Smooth muscle cell of the brain vasculature (primary cell): Measurements from ENCODE around the gene CDK5R2.

ENCODE experiments used
- DNase-seq: peaks from one replicate; pipeline ENCODE4 v3.0.0-alpha.2; 2012; ENCODE audit warnings: low read depth, low spot score

The CDK5R2 gene

GRCh38 chr2:218988164-218988563, 28.7 kb downstream of the CDK5R2 start:
- DNase-seq, result no peak

GRCh38 chr2:218988650-218989049, 29.2 kb downstream of the CDK5R2 start:
- DNase-seq, result no peak

GRCh38 chr2:218990052-218990451, 30.6 kb downstream of the CDK5R2 start:
- no peak for DNase-seq

- DNase-seq, result no peak
These were observed 31.1 kb downstream of the CDK5R2 start for GRCh38 chr2:218990612-218991011.

- DNase-seq, result no peak
These were observed 32.3 kb downstream of the CDK5R2 start for GRCh38 chr2:218991674-218992168.

- no peak for DNase-seq
These were observed 32.7 kb downstream of the CDK5R2 start for GRCh38 chr2:218992196-218992595.

- no peak for DNase-seq
These were observed 33.4 kb downstream of the CDK5R2 start for GRCh38 chr2:218992703-218993344.

GRCh38 chr2:218993345-218994315, 34.2 kb downstream of the CDK5R2 start, which contains the start of gene CRYBA2:
TSS of gene CRYBA2 (minus strand) at chr2:218993422. CDS start at chr2:218993176, 246 bp downstream.
- no peak for DNase-seq

- no peak for DNase-seq
These were observed 36.1 kb downstream of the CDK5R2 start for GRCh38 chr2:218995561-218995960.

- peak; percentile 2 for DNase-seq
These were observed 36.7 kb downstream of the CDK5R2 start for GRCh38 chr2:218995972-218996711.

- DNase-seq, result no peak
These were observed 37.5 kb downstream of the CDK5R2 start for GRCh38 chr2:218996937-218997336.

- DNase-seq, result no peak
These were observed 38.3 kb downstream of the CDK5R2 start for GRCh38 chr2:218997731-218998130.

- DNase-seq, result no peak
These were observed 39.0 kb downstream of the CDK5R2 start for GRCh38 chr2:218998414-218999002.

GRCh38 chr2:218999021-218999880, 39.8 kb downstream of the CDK5R2 start:
- no peak for DNase-seq

GRCh38 chr2:218999881-219000568, 40.6 kb downstream of the CDK5R2 start:
- DNase-seq, result no peak

GRCh38 chr2:219000569-219000960, 41.1 kb downstream of the CDK5R2 start:
- DNase-seq, result no peak

GRCh38 chr2:219001100-219001576, 41.7 kb downstream of the CDK5R2 start:
- no peak for DNase-seq

- no peak for DNase-seq
These were observed 42.3 kb downstream of the CDK5R2 start for GRCh38 chr2:219001577-219002394.
